Mesendoderm (in vitro differentiated cells): ENCODE measurements around the gene PHF20.
A peak's percentile ranks its signal among the peaks of the same experiment; 100 is the strongest.
"Not testable (repeated sequence)": the region's sequence is repeated elsewhere in the genome, so short reads cannot be mapped to it uniquely, and the experiment has no call there.

ENCODE experiments used
- DNase-seq: peaks from one replicate; pipeline ENCODE4 v3.0.0; 2013
- H2AK5ac ChIP-seq: 2 replicates; pipeline ENCODE4 v1.6.1; 2013; ENCODE audit warnings: low read length, inconsistent platforms
- H2BK120ac ChIP-seq: 2 replicates; pipeline ENCODE4 v1.6.1; 2013; ENCODE audit warnings: low read depth, mild to moderate bottlenecking, low read length, moderate library complexity, mixed read lengths
- H2BK15ac ChIP-seq: replicated peaks from 2 replicates; pipeline ENCODE4 v1.6.1; 2013; ENCODE audit warnings: low read depth, mild to moderate bottlenecking, moderate library complexity
- H2BK5ac ChIP-seq: 2 replicates; pipeline ENCODE4 v1.6.1; 2013; ENCODE audit warnings: low read length, inconsistent platforms
- H3K18ac ChIP-seq: 2 replicates; pipeline ENCODE4 v1.6.1; 2013; ENCODE audit warnings: mild to moderate bottlenecking, low read length, mixed read lengths
- H3K23ac ChIP-seq: one replicate; pipeline ENCODE4 v1.6.1; 2013; ENCODE audit warnings: low read length
- H3K27ac ChIP-seq: 2 replicates; pipeline ENCODE4 v1.5.1; 2013; ENCODE audit warnings: low read depth, mild to moderate bottlenecking, inconsistent platforms, low read length, moderate library complexity
- H3K27me3 ChIP-seq: 2 replicates; pipeline ENCODE4 v1.6.1; 2013; ENCODE audit warnings: low read length, control low read depth, mild to moderate bottlenecking, inconsistent platforms; ENCODE audit not compliant: insufficient read depth, poor library complexity
- H3K36me3 ChIP-seq: 2 replicates; pipeline ENCODE4 v1.6.1; 2013; ENCODE audit warnings: low read length, inconsistent platforms; ENCODE audit not compliant: control insufficient read depth, insufficient read depth
- H3K4ac ChIP-seq: one replicate; pipeline ENCODE4 v1.6.1; 2013; ENCODE audit warnings: low read depth, mild to moderate bottlenecking, low read length, moderate library complexity
- H3K4me1 ChIP-seq: 2 replicates; pipeline ENCODE4 v1.6.1; 2013; ENCODE audit warnings: low read depth, low read length, inconsistent platforms; ENCODE audit not compliant: control insufficient read depth
- H3K4me2 ChIP-seq: 2 replicates; pipeline ENCODE4 v1.6.1; 2013; ENCODE audit warnings: low read length
- H3K4me3 ChIP-seq: 2 replicates; pipeline ENCODE4 v1.5.1; 2013; ENCODE audit warnings: mild to moderate bottlenecking, low read length
- H3K56ac ChIP-seq: one replicate; pipeline ENCODE4 v1.6.1; 2013; ENCODE audit warnings: low read length
- H3K79me1 ChIP-seq: 2 replicates; pipeline ENCODE4 v1.6.1; 2013; ENCODE audit warnings: low read length, inconsistent platforms
- H3K79me2 ChIP-seq: 2 replicates; pipeline ENCODE4 v1.6.1; 2013; ENCODE audit warnings: mild to moderate bottlenecking, low read length; ENCODE audit not compliant: control insufficient read depth, insufficient read depth
- H3K9ac ChIP-seq: 2 replicates; pipeline ENCODE4 v1.6.1; 2013; ENCODE audit warnings: low read length, inconsistent platforms
- H4K5ac ChIP-seq: one replicate; pipeline ENCODE4 v1.6.1; 2013; ENCODE audit warnings: low read length
- H4K8ac ChIP-seq: one replicate; pipeline ENCODE4 v1.6.1; 2013; ENCODE audit warnings: low read depth, mild to moderate bottlenecking, control low read depth, low read length, moderate library complexity
- WGBS: extraction: QIAGEN DNeasy Blood & Tissue Kit; methylation state at CpG from one replicate; pipeline ENCODE4 v1.1.7; 2013; ENCODE audit warnings: low lambda C conversion rate, missing lambda C conversion rate; ENCODE audit not compliant: insufficient coverage; ENCODE audit errors: extremely low coverage; 5-methylcytosine and 5-hydroxymethylcytosine counted together

The PHF20 gene

GRCh38 chr20:35851659-35852058 lies 79.8 kb downstream of the PHF20 start:
- not testable (repeated sequence) for DNase-seq, H2AK5ac ChIP-seq, H4K8ac ChIP-seq, H3K27me3 ChIP-seq, H4K5ac ChIP-seq, H3K79me1 ChIP-seq, H3K4ac ChIP-seq, H3K79me2 ChIP-seq, H3K4me3 ChIP-seq, H3K9ac ChIP-seq, H2BK5ac ChIP-seq, H3K56ac ChIP-seq, H3K18ac ChIP-seq, H3K4me1 ChIP-seq, H3K23ac ChIP-seq, H3K36me3 ChIP-seq, H3K27ac ChIP-seq, H2BK15ac ChIP-seq, H3K4me2 ChIP-seq, H2BK120ac ChIP-seq
- WGBS, result no CpG with 5 or more reads among the region's 8 CpGs

GRCh38 chr20:35854713-35855348 lies 83.0 kb downstream of the PHF20 start:
- Histone ChIP-seq H3K36me3 (peaks cover 2% of the 10 kb centered on the region), H3K4me1 (no peaks in the 10 kb centered on the region), H2BK5ac (no peak overlapping the region)

GRCh38 chr20:35855641-35856040 lies 83.8 kb downstream of the PHF20 start:
- H3K56ac ChIP-seq, H3K36me3 ChIP-seq, H4K5ac ChIP-seq, H3K23ac ChIP-seq, H3K79me2 ChIP-seq, H3K79me1 ChIP-seq, H3K27ac ChIP-seq, H2AK5ac ChIP-seq, H3K18ac ChIP-seq, H3K4ac ChIP-seq, H3K9ac ChIP-seq, H4K8ac ChIP-seq, H3K4me3 ChIP-seq, H2BK15ac ChIP-seq, H2BK5ac ChIP-seq, H3K4me1 ChIP-seq, H3K4me2 ChIP-seq, DNase-seq, H2BK120ac ChIP-seq, H3K27me3 ChIP-seq: not testable (repeated sequence)
- no CpG with 5 or more reads among the region's 4 CpGs for WGBS

More at GRCh38 chr20:35854713-35855348, 83.0 kb downstream of the PHF20 start:
- no peak overlapping the region for H3K4me2 ChIP-seq
- no CpG with 5 or more reads among the region's 2 CpGs for WGBS
- H3K56ac ChIP-seq, result no peak overlapping the region
- H3K23ac ChIP-seq, result no peak overlapping the region
- no peak overlapping the region for H2AK5ac ChIP-seq
- H3K27ac ChIP-seq, result no peak overlapping the region
- H3K9ac ChIP-seq, result no peak overlapping the region
- H3K27me3 ChIP-seq, result no peaks in the 10 kb centered on the region
- H2BK15ac ChIP-seq, result no peak overlapping the region
- H4K8ac ChIP-seq, result no peak overlapping the region
- H3K4ac ChIP-seq, result no peak overlapping the region
- peaks cover 4% of the 10 kb centered on the region for H3K79me1 ChIP-seq
- no peaks in the 10 kb centered on the region for H3K79me2 ChIP-seq
- H4K5ac ChIP-seq, result no peak overlapping the region
- H2BK120ac ChIP-seq, result no peak overlapping the region
- H3K18ac ChIP-seq, result no peak overlapping the region
- DNase-seq, result no peak
- H3K4me3 ChIP-seq, result no peak overlapping the region

GRCh38 chr20:35856866-35857265 lies 85.1 kb downstream of the PHF20 start:
- H4K5ac ChIP-seq, result no peak overlapping the region
- no peak overlapping the region for H3K4ac ChIP-seq
- H3K27me3 ChIP-seq, result no peaks in the 10 kb centered on the region
- H4K8ac ChIP-seq, result no peak overlapping the region
- no peak overlapping the region for H2AK5ac ChIP-seq
- H2BK120ac ChIP-seq, result no peak overlapping the region
- H3K4me2 ChIP-seq, result no peak overlapping the region
- no peaks in the 10 kb centered on the region for H3K79me2 ChIP-seq
- H2BK5ac ChIP-seq, result no peak overlapping the region
- no peaks in the 10 kb centered on the region for H3K4me1 ChIP-seq
- peaks cover 2% of the 10 kb centered on the region for H3K36me3 ChIP-seq
- H3K9ac ChIP-seq, result no peak overlapping the region
- no peak overlapping the region for H3K4me3 ChIP-seq
- no peak overlapping the region for H3K56ac ChIP-seq
- H3K18ac ChIP-seq, result no peak overlapping the region
- no peak overlapping the region for H3K27ac ChIP-seq
- WGBS, result no CpG with 5 or more reads among the region's 4 CpGs
- H3K79me1 ChIP-seq, result peaks cover 4% of the 10 kb centered on the region
- no peak overlapping the region for H3K23ac ChIP-seq
- H2BK15ac ChIP-seq, result no peak overlapping the region
- DNase-seq, result peak; percentile 34

GRCh38 chr20:35866418-35867202 lies 94.8 kb downstream of the PHF20 start:
- no peaks in the 10 kb centered on the region for H3K27me3 ChIP-seq
- no peak overlapping the region for H3K18ac ChIP-seq
- H2AK5ac ChIP-seq, result no peak overlapping the region
- H3K79me2 ChIP-seq, result no peaks in the 10 kb centered on the region
- no peak for DNase-seq
- no peak overlapping the region for H3K4me2 ChIP-seq
- H3K27ac ChIP-seq, result no peak overlapping the region
- H3K79me1 ChIP-seq, result no peaks in the 10 kb centered on the region
- WGBS, result no CpG with 5 or more reads among the region's 1 CpG
- H4K5ac ChIP-seq, result no peak overlapping the region
- no peak overlapping the region for H4K8ac ChIP-seq
- H3K9ac ChIP-seq, result no peak overlapping the region
- H2BK5ac ChIP-seq, result no peak overlapping the region
- H2BK15ac ChIP-seq, result no peak overlapping the region
- no peak overlapping the region for H3K4me3 ChIP-seq
- no peaks in the 10 kb centered on the region for H3K36me3 ChIP-seq
- no peak overlapping the region for H3K23ac ChIP-seq
- no peak overlapping the region for H3K56ac ChIP-seq
- H3K4ac ChIP-seq, result no peak overlapping the region
- no peaks in the 10 kb centered on the region for H3K4me1 ChIP-seq
- no peak overlapping the region for H2BK120ac ChIP-seq
